HCT116 (cell line): ENCODE results near the gene NFIA.

ENCODE experiments used
- ATF3 ChIP-seq: IDR thresholded peaks from 2 replicates; pipeline ENCODE4 v1.6.1; 2012
- CEBPB ChIP-seq: IDR thresholded peaks from 2 replicates; pipeline ENCODE4 v1.6.1; 2012; ENCODE audit warnings: low read depth
- CTCF ChIP-seq, 3 experiments: fragments of 200-600 bp in 1 of 3; sonication (generic) in 1 of 3; IDR thresholded peaks in 2 of 3; conservative IDR thresholded peaks in 1 of 3; 2 replicates each; pipeline ENCODE4 v1.5.1; 2012 to 2017; ENCODE audit warnings: low read depth in 2 of 3, low read length in 2 of 3, antibody characterized with exemption in 1 of 3, borderline replicate concordance in 1 of 3, control low read depth in 1 of 3, mild to moderate bottlenecking in 1 of 3, mixed read lengths in 1 of 3, mixed run types in 1 of 3, moderate library complexity in 1 of 3; ENCODE audit not compliant: insufficient read depth in 1 of 3
- EZH2 ChIP-seq: fragments of 200-600 bp; sonication (generic); IDR thresholded peaks from 2 replicates; pipeline ENCODE4 v1.6.1; 2017; ENCODE audit warnings: antibody characterized with exemption, mixed run types
- EZH2phosphoT487 ChIP-seq: fragments of 200-600 bp; IDR thresholded peaks from 2 replicates; pipeline ENCODE4 v1.6.1; 2018; ENCODE audit warnings: antibody characterized with exemption, borderline replicate concordance
- JUND ChIP-seq: IDR thresholded peaks from 2 replicates; pipeline ENCODE4 v1.6.1; 2012
- MAX ChIP-seq: IDR thresholded peaks from 2 replicates; pipeline ENCODE4 v1.6.1; 2012
- POLR2A ChIP-seq: IDR thresholded peaks from 2 replicates; pipeline ENCODE4 v1.7.0; 2011; ENCODE audit warnings: borderline replicate concordance; ENCODE audit not compliant: insufficient read depth, insufficient read length; ENCODE audit errors: extremely low read depth
- POLR2AphosphoS5 ChIP-seq: IDR thresholded peaks from 2 replicates; pipeline ENCODE4 v1.6.1; 2011; ENCODE audit warnings: mild to moderate bottlenecking, low read depth, low read length, moderate library complexity
- REST ChIP-seq: IDR thresholded peaks from 2 replicates; pipeline ENCODE4 v1.6.1; 2012; ENCODE audit warnings: low read depth
- YY1 ChIP-seq: IDR thresholded peaks from 2 replicates; pipeline ENCODE4 v1.6.1; 2011; ENCODE audit warnings: low read length, low read depth, moderate library complexity, mild to moderate bottlenecking; ENCODE audit not compliant: insufficient replicate concordance; ENCODE audit errors: extremely low read depth
- ZNF274 ChIP-seq: fragments of 200-500 bp; sonication (Bioruptor generic); IDR thresholded peaks from 2 replicates; pipeline ENCODE4 v1.6.1; 2014; ENCODE audit warnings: mild to moderate bottlenecking, low read depth, low read length, inconsistent platforms

GRCh38 chr1:61053226-61053711 lies 29.1 kb upstream of the NFIA start:
- TF ChIP-seq CTCF (IDR thresholded peaks at IDR 0.05 in 2 of 3, conservative IDR thresholded peaks at IDR 0.05 in 1 of 3; ENCODE audit: borderline replicate concordance in 1 of 3, insufficient read depth in 1 of 3, low read depth in 2 of 3, low read length in 2 of 3), result no peak
- no peak for TF ChIP-seq POLR2AphosphoS5
- TF ChIP-seq CEBPB, result no peak
- no peak for TF ChIP-seq EZH2
- TF ChIP-seq POLR2A, result no peak
- no peak for TF ChIP-seq ZNF274
- TF ChIP-seq MAX, result no peak
- no peak for TF ChIP-seq YY1
- TF ChIP-seq EZH2phosphoT487, result no peak
- no peak for TF ChIP-seq JUND
- TF ChIP-seq REST, result no peak
- no peak for TF ChIP-seq ATF3
